ENCODE data around the gene SLC4A2. TPM values are rescaled to one million over a fixed set of nuclear protein-coding genes. Genes with fewer than 3 reads are reported as not detected.

SLC4A2 gene
- total and polyA plus RNA-seq, 4 donors = 27.5 to 98.8 (median 72.6) TPM

GRCh38 chr7:151046603-151047573 lies 12.5 kb upstream of the SLC4A2 start:
- H3K36me3 ChIP-seq (ENCODE audit: control insufficient read depth in 4 of 4, insufficient read depth in 3 of 4, low read depth in 1 of 4, low read length in 3 of 4) = peaks cover 0 to 12% (median 0%) of the 10 kb centered on the region in 4 donors
- no peak for TF ChIP-seq SP1 (IDR thresholded peaks at IDR 0.05)
- no peak for TF ChIP-seq EGR1 (IDR thresholded peaks at IDR 0.05; ENCODE audit: low read depth in 2 of 2)
- TF ChIP-seq CTCF (IDR thresholded peaks at IDR 0.05; ENCODE audit: low read depth, low read length, missing input control) = no peak

GRCh38 chr7:151047976-151048815 lies 11.2 kb upstream of the SLC4A2 start, which contains the start of gene ASIC3:
Gene ASIC3 (plus strand): TSS chr7:151048531. CDS start chr7:151048886, 355 bp downstream.
- Histone ChIP-seq H3K4me1 (ENCODE audit: control insufficient read depth in 4 of 4, insufficient read depth in 4 of 4, low read length in 3 of 4) (peaks cover 0 to 2% (median 0%) of the 10 kb centered on the region in 4 donors), H3K27me3 (ENCODE audit: control insufficient read depth in 4 of 4, insufficient read depth in 4 of 4, low read length in 3 of 4) (no peaks in the 10 kb centered on the region), H3K9me3 (ENCODE audit: control insufficient read depth in 4 of 4, low read length in 3 of 4) (no peaks in the 10 kb centered on the region), H3K36me3 (ENCODE audit: control insufficient read depth in 4 of 4, insufficient read depth in 3 of 4, low read depth in 1 of 4, low read length in 3 of 4) (peaks cover 0 to 8% (median 0%) of the 10 kb centered on the region in 4 donors), H3K4me3 (ENCODE audit: low read depth in 1 of 3, low read length in 3 of 3) (no peak within 1 kb of the TSS), H3K27ac (ENCODE audit: low read depth in 1 of 2, low read length in 2 of 2) (no peak within 1 kb of the TSS), H3K9ac (ENCODE audit: low read depth in 1 of 2, low read length in 2 of 2) (no peak within 1 kb of the TSS)
- DNase-seq (ENCODE audit: low spot score) = no peak
- TF ChIP-seq HNF4A (conservative IDR thresholded peaks at IDR 0.05) (no peak), REST (IDR thresholded peaks at IDR 0.05) (no peak), EGR1 (IDR thresholded peaks at IDR 0.05; ENCODE audit: low read depth in 2 of 2) (no peak), NR2F2 (IDR thresholded peaks at IDR 0.05) (no peak), GABPA (IDR thresholded peaks at IDR 0.05 in 1 of 2, conservative IDR thresholded peaks at IDR 0.05 in 1 of 2) (no peak), ATF3 (IDR thresholded peaks at IDR 0.05) (no peak), RAD21 (IDR thresholded peaks at IDR 0.05) (no peak), ZBTB33 (IDR thresholded peaks at IDR 0.05) (no peak), FOXA2 (IDR thresholded peaks at IDR 0.05) (no peak), SP1 (IDR thresholded peaks at IDR 0.05) (no peak), FOXA1 (IDR thresholded peaks at IDR 0.05) (no peak), TAF1 (conservative IDR thresholded peaks at IDR 0.05) (no peak), MAX (IDR thresholded peaks at IDR 0.05) (no peak), YY1 (IDR thresholded peaks at IDR 0.05) (no peak), HNF4G (IDR thresholded peaks at IDR 0.05) (no peak)
- 79% methylated on average over 22 of the region's 22 CpGs for WGBS

More at GRCh38 chr7:151046603-151047573, 12.5 kb upstream of the SLC4A2 start:
- Histone ChIP-seq H3K27me3 (ENCODE audit: control insufficient read depth in 4 of 4, insufficient read depth in 4 of 4, low read length in 3 of 4) (no peaks in the 10 kb centered on the region), H3K9ac (ENCODE audit: low read depth in 1 of 2, low read length in 2 of 2) (no peak overlapping the region), H3K4me1 (ENCODE audit: control insufficient read depth in 4 of 4, insufficient read depth in 4 of 4, low read length in 3 of 4) (peaks cover 0 to 2% (median 0%) of the 10 kb centered on the region in 4 donors), H3K4me3 (ENCODE audit: low read depth in 1 of 3, low read length in 3 of 3) (no peak overlapping the region), H3K27ac (ENCODE audit: low read depth in 1 of 2, low read length in 2 of 2) (no peak overlapping the region), H3K9me3 (ENCODE audit: control insufficient read depth in 4 of 4, low read length in 3 of 4) (no peaks in the 10 kb centered on the region)
- no peak for DNase-seq (ENCODE audit: low spot score)
- WGBS = 78% methylated on average over 14 of the region's 14 CpGs
